Measurements from ENCODE around the gene CDC14A.

Gene CDC14A

DNA sequence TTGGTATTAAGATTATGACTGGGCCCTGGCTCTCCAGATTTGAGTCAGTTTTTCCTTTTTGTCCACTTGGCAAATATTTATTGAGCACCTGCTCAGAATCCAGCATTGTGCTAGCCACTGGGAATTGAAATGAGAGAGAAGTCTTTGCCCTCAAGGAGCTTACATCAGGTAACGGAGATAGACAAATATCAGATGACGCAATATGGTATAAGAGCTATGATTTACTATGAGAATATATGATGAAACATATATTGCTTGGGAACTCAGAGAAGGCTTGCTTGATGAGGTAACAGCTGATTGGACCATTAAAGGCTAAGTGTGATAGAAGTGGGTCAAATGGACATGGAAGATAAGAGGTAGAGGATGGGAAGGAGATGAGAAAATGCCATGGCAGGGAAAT, 144.6 kb downstream of the CDC14A start:
- TF ChIP-seq, protein P1, sequence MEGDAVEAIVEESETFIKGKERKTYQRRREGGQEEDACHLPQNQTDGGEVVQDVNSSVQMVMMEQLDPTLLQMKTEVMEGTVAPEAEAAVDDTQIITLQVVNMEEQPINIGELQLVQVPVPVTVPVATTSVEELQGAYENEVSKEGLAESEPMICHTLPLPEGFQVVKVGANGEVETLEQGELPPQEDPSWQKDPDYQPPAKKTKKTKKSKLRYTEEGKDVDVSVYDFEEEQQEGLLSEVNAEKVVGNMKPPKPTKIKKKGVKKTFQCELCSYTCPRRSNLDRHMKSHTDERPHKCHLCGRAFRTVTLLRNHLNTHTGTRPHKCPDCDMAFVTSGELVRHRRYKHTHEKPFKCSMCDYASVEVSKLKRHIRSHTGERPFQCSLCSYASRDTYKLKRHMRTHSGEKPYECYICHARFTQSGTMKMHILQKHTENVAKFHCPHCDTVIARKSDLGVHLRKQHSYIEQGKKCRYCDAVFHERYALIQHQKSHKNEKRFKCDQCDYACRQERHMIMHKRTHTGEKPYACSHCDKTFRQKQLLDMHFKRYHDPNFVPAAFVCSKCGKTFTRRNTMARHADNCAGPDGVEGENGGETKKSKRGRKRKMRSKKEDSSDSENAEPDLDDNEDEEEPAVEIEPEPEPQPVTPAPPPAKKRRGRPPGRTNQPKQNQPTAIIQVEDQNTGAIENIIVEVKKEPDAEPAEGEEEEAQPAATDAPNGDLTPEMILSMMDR (IDR thresholded peaks at IDR 0.05; ENCODE audit: control extremely low read depth, extremely low read depth, low read depth, missing control alignments): no peak
- POLR2A ChIA-PET: no interaction called here
- DNase-seq (ENCODE audit: extremely low spot score): no peak
- CTCF ChIA-PET: interaction anchor here (1.0 to 1.4 kb wide), 4 partner anchors 8 to 27 kb away, joined by 4 to 6 read pairs (median 4); no protein-coding TSS in a partner anchor

DNA sequence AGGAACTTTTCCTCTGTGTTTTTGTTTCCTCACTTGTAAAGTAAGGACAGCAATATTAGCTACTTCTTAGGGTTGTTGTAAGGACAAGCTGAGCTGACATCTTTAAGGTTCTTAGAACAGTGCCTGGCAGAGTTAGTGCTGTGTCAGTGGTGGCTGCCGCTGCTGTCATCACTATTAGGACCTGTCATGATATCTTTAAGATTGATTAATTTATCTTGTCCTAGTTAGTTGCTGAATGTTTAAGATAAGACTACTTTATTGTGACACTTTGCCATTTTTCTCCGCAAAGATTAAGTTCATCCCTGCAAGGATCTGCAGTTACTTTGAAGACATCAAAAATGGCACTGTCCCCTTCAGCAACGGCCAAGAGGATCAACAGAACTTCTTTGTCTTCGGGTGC, 145.5 kb downstream of the CDC14A start:
- no peak for DNase-seq (ENCODE audit: extremely low spot score)
- TF ChIP-seq, protein P1 (IDR thresholded peaks at IDR 0.05; ENCODE audit: control extremely low read depth, extremely low read depth, low read depth, missing control alignments): no peak
- ChIA-PET CTCF (no interaction called here), POLR2A (no interaction called here)

DNA sequence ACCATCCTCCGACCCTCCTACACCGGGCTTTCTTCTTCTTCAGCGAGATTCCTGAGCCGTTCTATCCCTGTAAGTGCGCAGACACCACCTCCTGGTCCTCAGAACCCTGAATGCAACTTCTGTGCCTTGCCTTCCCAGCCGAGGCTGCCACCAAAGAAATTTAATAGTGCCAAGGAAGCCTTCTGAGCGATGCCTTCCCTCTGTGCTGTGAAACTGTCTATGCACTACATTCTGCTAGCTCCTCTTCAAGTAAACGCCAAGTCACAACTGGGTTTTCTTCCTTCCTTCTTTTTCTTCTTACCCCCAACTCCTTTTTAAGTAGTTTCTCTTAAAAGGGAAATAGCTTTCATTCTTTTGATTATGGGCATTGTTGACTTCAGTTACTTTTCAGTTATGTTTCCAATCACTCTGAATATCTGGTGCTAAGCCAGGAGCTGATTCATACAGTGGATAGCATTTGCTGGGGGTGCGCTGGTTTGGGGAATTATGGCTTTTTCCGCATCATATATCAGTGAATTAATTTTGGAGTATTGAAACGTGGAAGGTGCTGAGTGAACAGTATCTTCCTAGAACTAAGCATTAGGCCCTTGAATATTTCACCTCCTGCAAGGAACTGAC, 147.0 kb downstream of the CDC14A start:
- TF ChIP-seq, protein P1 (IDR thresholded peaks at IDR 0.05; ENCODE audit: control extremely low read depth, extremely low read depth, low read depth, missing control alignments): no peak
- DNase-seq (ENCODE audit: extremely low spot score): no peak
- CTCF ChIA-PET: interaction anchor here (0.7 kb wide), 1 partner anchor 13 kb away, joined by 4 read pairs; no protein-coding TSS in a partner anchor
- POLR2A ChIA-PET: no interaction called here

DNA sequence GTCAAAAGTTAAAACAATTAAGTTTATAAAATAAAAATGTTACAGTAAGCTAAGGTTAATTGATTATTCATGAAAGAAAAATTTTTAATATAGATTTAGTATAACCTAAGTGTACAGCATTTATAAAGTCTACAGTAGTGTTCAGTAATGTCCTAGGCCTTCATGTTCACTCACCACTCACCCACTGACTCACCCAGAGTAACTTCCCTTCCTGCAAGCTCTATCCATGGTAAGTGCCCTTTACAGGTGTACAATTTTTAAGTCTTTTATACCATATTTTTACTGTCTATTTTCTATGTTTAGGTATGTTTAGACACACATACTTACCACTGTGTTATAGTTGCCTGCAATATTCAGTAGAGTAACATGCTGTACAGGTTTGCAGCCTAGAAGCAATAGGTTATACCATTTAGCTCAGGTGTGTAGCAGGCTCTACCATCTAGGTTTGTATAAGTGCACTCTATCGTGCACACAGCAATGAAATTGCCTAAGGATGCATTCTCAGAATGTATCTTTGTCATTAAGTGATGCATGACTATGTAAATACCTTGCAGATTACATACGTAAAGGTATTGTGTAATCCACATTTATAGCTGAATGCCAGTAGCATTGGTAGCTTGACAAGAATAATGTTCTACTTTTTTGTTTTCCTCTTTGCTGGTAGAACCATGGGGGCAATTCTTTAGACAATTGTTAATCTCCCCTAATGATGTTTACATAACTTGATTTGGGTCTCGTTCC, 149.9 kb downstream of the CDC14A start:
- TF ChIP-seq, protein P1 (IDR thresholded peaks at IDR 0.05; ENCODE audit: control extremely low read depth, extremely low read depth, low read depth, missing control alignments): no peak
- DNase-seq (ENCODE audit: extremely low spot score): no peak
- ChIA-PET POLR2A (no interaction called here), CTCF (interaction anchor here (0.8 to 0.9 kb wide), 2 partner anchors 9 to 46 kb away, joined by 3 read pairs; no protein-coding TSS in a partner anchor)

DNA sequence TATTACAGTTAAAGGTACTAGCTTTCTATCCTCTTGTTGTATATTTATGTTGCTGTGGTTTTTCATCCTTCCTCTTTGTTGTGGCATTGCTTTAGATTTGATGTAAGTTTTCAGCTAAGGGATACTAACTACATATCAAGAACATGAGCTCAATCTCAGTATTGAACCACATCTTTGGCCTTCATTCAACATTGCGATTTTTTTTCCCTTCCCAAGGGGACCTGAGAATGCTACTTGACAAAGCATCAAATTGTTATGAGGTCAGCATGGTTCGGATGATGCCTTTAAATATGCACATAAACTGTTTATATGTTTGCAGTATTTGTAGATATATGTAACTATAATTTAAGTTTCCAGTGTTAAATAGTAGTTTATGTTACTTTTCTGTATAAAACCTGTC, 153.9 kb downstream of the CDC14A start:
- ChIA-PET CTCF (interaction anchor here (1.5 to 2.3 kb wide), 4 partner anchors 10 to 362 kb away, joined by 3 to 6 read pairs (median 4); no protein-coding TSS in a partner anchor), POLR2A (no interaction called here)
- TF ChIP-seq, protein P1 (IDR thresholded peaks at IDR 0.05; ENCODE audit: control extremely low read depth, extremely low read depth, low read depth, missing control alignments): no peak
- no peak for DNase-seq (ENCODE audit: extremely low spot score)

DNA sequence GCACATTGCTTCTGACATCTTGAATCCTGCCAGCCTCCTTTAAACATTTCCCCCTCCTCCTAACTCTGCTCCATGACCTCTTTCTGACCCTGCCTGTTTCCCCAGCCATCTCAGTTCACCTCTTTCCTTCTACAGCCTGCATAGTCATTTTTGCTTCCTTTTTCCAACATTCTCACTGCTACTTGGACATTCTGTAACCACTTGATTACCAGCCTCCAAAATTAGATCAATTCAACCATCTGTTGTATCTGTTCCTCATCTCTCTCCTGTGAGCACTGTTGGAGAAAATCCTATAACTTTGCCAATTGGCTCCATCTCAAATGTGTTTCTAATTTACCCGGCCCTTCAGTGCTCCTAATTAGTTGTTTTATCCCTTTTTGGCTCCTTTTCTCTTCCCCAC, 158.1 kb downstream of the CDC14A start:
- TF ChIP-seq, protein P1 (IDR thresholded peaks at IDR 0.05; ENCODE audit: control extremely low read depth, extremely low read depth, low read depth, missing control alignments): no peak
- DNase-seq (ENCODE audit: extremely low spot score): no peak
- POLR2A ChIA-PET: no interaction called here
- CTCF ChIA-PET: interaction anchor here (1.6 kb wide), 1 partner anchor 359 kb away, joined by 4 read pairs; no protein-coding TSS in a partner anchor
